PC-9 (cell line): ENCODE measurements around the gene SYMPK.

Experiments used
- CTCF ChIP-seq: fragments of 200-600 bp; sonication (generic); conservative IDR thresholded peaks from 2 replicates; pipeline ENCODE4 v1.6.1; 2017; ENCODE audit warnings: mixed run types, antibody characterized with exemption, mild to moderate bottlenecking, moderate library complexity
- EZH2 ChIP-seq: fragments of 200-600 bp; sonication (generic); IDR thresholded peaks from 2 replicates; pipeline ENCODE4 v1.8.0; 2017; ENCODE audit warnings: antibody characterized with exemption, low read depth

DNA sequence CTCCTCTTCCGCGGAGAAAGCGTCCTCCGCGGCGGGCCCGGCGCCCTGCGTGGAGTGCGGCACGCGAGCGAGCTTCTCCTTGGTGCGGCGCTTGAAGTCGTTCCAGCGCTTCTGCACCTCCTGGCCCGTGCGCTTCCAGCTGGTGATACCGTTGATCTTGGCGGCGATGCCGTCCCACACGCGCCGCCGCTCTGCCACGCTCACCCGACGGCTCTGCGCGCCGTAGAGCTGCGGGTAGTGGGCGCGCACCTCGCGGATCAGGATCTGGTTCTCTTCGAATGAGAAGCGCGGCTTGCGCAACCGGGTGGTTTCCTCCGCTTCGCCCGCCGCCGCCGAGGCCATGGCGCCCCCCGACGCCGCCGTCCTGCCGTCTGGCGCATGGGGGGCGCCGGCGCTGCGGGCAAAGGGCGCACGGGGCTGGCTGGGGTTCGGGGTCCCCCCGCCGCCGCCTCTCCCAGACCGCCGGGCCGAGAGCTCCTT lies 38.5 kb upstream of the SYMPK start:
- TF ChIP-seq EZH2 (no peak), CTCF (no peak)
